AG04449 (cell line): ENCODE results near the gene CPNE1.
"Not testable (repeated sequence)": the region's sequence is repeated elsewhere in the genome, so short reads cannot be mapped to it uniquely, and the experiment has no call there.

Experiments
- CTCF ChIA-PET: fragments of 350-600 bp; formaldehyde crosslinking; extraction: SDS; loops from one replicate; lab custom pipeline; 2021; ENCODE audit warnings: antibody characterized with exemption; lab: Yijun Ruan, JAX
- POLR2A ChIA-PET: fragments of 400-600, 350-600 bp; formaldehyde crosslinking; extraction: SDS; loops from one replicate; lab custom pipeline; 2020; ENCODE audit warnings: antibody characterized with exemption, inconsistent platforms; lab: Yijun Ruan, JAX
- DNase-seq: peaks from one replicate; pipeline ENCODE4 v3.0.0-alpha.2; 2010; ENCODE audit warnings: low read depth, low spot score
- H3K4me3 ChIP-seq: 2 replicates; pipeline ENCODE4 v1.5.1; 2011; ENCODE audit warnings: low read depth, mild to moderate bottlenecking, control low read depth, low read length
- TF ChIP-seq, protein P1 (sequence below): IDR thresholded peaks from one replicate; pipeline ENCODE4 v1.5.1; 2011; ENCODE audit warnings: mild to moderate bottlenecking, moderate library complexity, low read length, control low read depth, inconsistent platforms; ENCODE audit not compliant: insufficient read depth; ENCODE audit errors: missing control alignments

Gene CPNE1

DNA sequence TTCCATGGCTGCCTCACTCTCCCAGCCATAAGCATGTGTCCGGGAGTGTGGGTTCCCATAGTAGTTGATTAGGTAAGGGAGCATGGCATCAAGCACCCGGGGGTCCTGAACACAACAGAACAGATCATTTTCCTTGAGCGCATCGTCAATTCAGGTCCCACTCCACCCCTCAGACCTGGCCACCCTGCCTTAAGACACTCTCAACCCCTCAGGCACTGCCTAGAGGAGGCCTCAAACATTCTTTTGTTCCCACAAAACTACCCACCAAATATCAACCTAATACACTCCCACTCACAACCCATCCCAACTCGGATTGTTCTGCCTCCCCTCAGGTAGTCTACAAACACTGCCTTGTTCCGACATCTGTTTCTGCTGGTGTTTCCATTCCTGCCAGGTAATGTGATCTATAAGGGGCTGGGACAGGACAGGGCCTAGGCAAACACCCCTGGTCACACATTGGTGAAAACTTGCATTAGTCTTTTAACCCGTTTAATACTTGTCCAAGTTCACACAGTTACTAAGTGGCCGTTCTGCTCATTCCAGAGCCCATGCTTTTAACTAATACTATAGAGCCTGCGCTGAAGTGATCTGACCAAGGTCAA, 33.1 kb upstream of the CPNE1 start:
- TF ChIP-seq, protein P1, sequence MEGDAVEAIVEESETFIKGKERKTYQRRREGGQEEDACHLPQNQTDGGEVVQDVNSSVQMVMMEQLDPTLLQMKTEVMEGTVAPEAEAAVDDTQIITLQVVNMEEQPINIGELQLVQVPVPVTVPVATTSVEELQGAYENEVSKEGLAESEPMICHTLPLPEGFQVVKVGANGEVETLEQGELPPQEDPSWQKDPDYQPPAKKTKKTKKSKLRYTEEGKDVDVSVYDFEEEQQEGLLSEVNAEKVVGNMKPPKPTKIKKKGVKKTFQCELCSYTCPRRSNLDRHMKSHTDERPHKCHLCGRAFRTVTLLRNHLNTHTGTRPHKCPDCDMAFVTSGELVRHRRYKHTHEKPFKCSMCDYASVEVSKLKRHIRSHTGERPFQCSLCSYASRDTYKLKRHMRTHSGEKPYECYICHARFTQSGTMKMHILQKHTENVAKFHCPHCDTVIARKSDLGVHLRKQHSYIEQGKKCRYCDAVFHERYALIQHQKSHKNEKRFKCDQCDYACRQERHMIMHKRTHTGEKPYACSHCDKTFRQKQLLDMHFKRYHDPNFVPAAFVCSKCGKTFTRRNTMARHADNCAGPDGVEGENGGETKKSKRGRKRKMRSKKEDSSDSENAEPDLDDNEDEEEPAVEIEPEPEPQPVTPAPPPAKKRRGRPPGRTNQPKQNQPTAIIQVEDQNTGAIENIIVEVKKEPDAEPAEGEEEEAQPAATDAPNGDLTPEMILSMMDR = no peak
- H3K4me3 ChIP-seq = peak overlapping the region; percentile 98
- ChIA-PET POLR2A (no interaction called here), CTCF (no interaction called here)
- no peak for DNase-seq

DNA sequence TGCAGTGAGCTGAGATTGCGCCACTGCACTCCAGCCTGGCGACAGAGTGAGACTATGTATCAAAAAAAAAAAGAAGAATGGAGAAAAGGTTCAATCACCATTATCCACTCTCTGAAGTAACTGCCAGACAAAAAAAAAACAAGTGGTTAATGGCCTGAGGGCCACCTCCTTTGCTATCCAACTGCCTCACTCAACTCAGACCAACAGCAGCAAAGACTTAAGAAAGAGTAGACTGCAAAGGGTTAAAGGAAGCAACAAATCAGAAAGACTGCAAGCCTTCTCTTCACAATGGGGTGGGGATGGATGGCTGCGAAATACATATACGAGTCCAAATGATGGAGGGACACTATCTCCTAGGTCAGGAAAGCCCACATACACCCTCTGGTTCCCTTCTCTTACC, 31.3 kb upstream of the CPNE1 start:
- CTCF ChIA-PET = no interaction called here
- H3K4me3 ChIP-seq = no peak overlapping the region
- POLR2A ChIA-PET = no interaction called here
- TF ChIP-seq, protein P1 = no peak
- no peak for DNase-seq

DNA sequence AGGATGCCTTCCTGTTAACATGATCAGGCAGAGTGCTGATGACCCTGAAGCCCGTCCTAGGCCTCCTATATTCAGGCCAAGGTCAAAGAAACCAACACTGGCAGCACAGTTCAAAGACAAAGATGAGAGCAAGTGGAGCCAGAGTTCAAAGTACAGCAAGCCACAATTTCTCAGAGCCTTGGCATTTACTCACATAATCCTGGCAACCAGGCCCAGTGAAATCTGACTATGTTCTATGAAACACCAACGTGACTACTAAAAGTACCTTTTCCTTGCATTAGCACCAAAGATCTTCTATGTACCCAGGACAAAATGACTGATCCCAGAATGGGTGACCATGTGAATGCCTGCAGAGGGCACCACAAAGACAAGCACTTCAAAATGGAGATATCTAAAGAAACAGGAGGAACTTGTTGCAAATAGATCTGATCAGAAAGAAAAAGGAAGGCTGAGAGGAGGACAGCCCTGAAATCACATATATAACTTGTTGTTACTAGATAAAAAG, 30.6 kb upstream of the CPNE1 start:
- DNase-seq = no peak
- CTCF ChIA-PET = no interaction called here
- TF ChIP-seq, protein P1 = no peak
- H3K4me3 ChIP-seq = no peak overlapping the region
- POLR2A ChIA-PET = no interaction called here

DNA sequence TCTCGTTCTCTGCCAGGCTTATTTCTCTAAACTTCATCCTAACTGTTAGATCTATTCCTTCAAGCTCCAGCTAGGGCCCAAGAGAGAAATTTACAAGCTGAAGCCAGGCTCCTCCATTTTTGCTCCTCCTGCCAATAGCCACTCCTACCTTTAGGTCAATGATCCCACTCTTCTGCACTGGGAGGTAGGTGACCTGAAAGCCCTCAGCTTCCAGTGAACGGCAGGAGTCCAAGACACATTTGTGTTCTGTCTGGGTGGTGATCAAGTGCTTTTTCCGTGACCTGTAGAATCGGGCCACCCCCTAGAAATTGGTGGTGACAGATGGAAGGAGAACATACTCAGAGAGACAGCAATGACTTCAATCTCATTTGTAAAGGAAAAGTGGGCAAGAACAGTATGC, 25.6 kb upstream of the CPNE1 start:
- no peak overlapping the region for H3K4me3 ChIP-seq
- CTCF ChIA-PET = interaction anchor here (1.6 kb wide), 1 partner anchor 9 kb away, joined by 3 read pairs; the partner anchor contains the start of genes NFS1 and ROMO1
- DNase-seq = no peak
- POLR2A ChIA-PET = no interaction called here
- TF ChIP-seq, protein P1 = no peak

DNA sequence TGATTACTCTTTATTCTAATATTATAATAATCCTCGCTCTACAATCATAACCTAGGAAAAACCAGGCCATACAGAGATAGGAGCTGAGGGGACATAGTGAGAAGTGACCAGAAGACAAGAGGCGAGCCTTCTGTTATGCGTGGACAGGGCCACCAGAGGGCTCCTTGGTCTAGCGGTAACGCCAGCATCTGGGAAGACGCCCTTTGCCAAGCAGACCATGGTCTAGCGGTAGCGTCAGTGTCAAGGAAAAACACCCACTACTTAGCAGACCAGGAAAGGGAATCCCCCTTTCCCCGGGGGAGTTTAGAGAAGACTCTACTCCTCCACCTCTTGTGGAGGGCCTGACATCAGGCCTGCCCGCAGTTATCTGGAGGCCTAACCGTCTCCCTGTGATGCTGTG, 22.2 kb upstream of the CPNE1 start:
- CTCF ChIA-PET, DNase-seq, POLR2A ChIA-PET: not testable (repeated sequence)

DNA sequence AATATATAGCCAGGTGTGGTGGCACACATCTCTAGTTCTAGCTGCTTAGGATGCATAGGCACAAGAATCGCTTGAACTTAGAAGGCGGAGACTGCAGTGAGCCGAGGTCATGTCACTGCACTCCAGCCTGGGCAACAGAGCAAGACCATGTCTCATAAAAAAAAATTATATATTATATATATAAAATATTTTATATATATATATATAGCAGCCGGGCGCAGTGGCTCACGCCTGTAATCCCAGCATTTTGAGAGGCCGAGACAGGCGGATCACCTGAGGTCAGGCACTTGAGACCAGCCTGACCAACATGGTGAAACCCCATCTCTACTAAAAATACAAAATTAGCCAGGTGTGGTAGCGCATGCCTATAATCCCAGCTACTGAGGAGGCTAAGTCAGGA, 20.7 kb upstream of the CPNE1 start:
- CTCF ChIA-PET, POLR2A ChIA-PET, H3K4me3 ChIP-seq, DNase-seq: not testable (repeated sequence)

More for the DNA sequence above, 22.2 kb upstream of the CPNE1 start:
- TF ChIP-seq, protein P1 = peak; percentile 7
- H3K4me3 ChIP-seq = not testable (repeated sequence)

DNA sequence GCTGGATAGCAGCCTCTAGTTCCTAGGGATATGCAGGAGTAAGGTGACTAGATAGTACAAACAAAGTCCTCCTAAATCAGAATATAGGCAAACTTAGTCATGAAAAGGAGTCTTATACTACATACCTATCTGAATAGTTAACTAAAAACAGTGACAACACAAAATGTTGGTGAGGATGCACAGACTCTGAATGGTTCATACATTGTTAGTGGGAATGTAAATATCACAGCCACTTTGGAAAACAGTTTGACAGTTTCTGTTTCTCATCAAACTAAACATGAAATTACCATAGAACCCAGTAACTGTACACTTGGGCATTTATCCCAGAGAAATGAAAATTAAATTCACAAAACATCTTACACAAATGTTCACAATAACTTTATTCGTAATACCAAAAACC, 17.3 kb upstream of the CPNE1 start:
- no peak for DNase-seq
- CTCF ChIA-PET = no interaction called here

More for the DNA sequence above, 17.3 kb upstream of the CPNE1 start:
- no peak overlapping the region for H3K4me3 ChIP-seq
- TF ChIP-seq, protein P1 = no peak
- POLR2A ChIA-PET = no interaction called here
